Measurements from ENCODE around the gene LGALS16.
"Not testable (repeated sequence)": the region's sequence is repeated elsewhere in the genome, so short reads cannot be mapped to it uniquely, and the experiment has no call there.

The LGALS16 gene

DNA sequence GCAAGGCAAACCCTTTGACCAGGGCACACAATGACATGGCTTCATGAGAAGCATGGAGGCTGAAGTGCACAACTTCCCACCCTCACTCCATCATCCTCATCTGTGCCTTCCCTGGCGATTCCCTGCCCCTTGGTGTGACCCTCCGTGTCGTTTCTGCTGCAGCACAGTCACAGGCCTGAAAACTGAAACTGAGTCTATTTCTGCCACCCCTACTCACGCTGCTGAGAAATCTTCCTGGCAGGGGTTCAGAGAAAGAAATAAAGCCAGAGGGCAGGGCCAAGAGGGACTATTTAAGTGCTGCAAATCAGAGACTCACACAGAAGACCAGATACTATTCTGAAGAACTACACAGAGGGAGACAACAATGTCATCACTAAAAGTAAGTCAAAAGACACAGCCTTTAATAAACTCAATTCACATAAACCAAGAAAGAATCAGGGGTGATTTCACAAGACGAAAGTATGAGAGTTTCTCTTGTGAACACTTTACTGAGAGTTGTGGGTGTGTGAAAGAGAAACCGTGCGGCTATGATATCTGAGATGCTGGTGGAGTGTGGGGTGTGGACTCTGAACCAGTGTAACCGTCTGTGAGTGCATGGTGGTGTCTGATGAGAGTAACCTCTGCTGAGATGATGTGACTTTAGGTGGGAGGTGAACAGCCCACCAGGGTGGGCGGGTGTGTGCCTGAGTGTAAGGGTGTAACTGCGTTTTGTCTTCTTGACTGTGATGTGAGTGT is 23.5 kb downstream of the LGALS16 start:
- DNase-seq = no peak

DNA sequence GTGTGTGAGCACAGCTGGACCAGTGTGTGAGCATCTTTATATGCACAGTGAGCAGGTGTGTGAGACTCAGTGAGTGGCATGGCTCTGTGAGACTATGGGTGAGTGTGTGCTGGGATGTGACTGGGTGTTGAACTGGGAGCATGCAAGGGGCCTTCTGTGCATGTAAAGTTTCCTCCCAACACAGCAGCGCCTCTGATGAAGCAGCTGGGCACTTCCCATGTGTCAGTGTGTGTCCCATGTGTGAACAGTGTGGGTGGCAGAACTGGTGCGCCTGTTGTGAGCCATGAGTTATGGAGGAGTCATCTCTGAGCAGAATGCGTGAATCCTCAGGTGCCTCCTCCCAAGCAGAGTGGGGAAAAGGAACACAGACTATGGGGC is 24.1 kb downstream of the LGALS16 start:
- no peak for DNase-seq

DNA sequence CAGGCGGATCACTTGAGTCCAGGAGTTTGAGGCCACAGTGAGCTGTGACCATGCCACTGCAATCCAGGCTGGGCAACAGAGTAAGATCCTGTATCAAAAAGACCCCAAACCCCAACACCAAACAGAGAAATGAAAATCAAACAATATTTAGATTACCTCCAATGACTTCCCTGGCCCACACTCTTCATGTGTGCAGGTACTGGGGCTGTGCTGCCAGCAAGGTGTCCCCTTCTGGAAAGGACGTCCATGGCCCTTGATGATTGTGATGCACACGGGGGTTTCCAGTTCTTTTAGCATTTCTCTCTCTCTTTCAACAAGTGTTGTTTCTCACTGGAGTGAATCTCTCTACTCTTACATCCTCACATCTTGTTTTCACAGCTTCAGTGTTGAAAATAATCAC is 24.9 kb downstream of the LGALS16 start:
- DNase-seq = no peak

DNA sequence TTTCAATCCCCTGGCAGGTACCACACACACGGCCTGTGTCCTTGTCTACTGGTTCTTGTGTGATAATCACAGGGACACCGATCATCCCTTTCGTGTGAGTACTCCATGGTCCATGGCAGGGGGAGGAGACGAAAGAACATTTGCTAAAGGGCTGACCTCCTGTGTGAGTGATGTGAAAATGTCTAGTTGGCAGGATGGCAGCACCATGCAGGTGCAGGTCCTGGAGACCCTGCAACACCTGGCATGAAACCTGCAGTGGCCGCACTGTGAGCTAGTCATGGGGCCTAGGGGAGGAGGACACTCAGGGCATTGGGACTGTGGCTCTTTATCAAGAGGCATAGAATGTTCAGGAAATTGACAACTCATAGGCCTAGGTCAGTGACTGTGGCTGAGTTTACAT is 25.7 kb downstream of the LGALS16 start:
- DNase-seq = no peak

- DNase-seq = no peak
Measured at GRCh38 chr19:39684267-39684666, 28.6 kb downstream of the LGALS16 start.

GRCh38 chr19:39686739-39687138 is 31.0 kb downstream of the LGALS16 start:
- DNase-seq = no peak

DNA sequence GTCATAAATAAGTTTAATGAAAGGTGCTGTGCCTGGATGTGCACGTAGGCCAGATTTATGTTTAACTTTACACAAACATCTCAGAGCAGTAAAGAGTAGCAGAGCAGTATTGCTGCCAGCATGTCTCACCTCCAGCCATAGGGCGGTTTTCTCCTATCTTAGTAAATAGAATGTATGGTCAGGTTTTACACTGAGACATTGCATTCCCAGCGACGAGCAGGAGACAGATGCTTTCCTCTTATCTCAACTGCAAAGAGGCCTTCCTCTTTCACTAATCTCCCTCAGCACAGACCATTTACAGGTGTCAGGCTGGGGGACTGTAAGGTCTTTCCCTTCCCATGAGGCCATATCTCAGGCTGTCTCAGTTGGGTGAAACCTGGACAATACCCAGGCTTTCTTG is 32.9 kb downstream of the LGALS16 start:
- DNase-seq = not testable (repeated sequence)

GRCh38 chr19:39692166-39692565 is 36.5 kb downstream of the LGALS16 start:
- no peak for DNase-seq

- no peak for DNase-seq
Measured at GRCh38 chr19:39692822-39693221, 37.1 kb downstream of the LGALS16 start.

- DNase-seq = no peak
Measured at GRCh38 chr19:39695759-39696158, 40.0 kb downstream of the LGALS16 start.

DNA sequence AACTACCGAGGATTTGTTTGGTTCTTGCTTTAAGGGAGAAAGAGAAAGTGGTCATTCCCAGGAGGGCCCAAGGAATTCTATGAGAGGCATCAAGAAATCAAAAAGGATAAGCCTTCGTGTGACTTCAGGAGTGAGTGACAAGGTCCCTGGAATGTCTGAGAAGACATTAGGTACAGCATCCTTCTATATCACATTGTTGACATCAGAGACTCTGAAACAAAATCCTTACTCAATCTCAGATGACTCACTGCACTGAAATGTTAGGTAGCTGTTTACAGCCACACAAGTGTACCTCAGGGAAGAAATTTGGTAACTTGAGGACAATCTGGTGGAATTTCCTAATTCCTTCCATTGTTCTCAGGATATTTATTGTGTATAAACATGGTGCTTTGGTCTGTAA is 40.7 kb downstream of the LGALS16 start:
- DNase-seq = no peak

DNA sequence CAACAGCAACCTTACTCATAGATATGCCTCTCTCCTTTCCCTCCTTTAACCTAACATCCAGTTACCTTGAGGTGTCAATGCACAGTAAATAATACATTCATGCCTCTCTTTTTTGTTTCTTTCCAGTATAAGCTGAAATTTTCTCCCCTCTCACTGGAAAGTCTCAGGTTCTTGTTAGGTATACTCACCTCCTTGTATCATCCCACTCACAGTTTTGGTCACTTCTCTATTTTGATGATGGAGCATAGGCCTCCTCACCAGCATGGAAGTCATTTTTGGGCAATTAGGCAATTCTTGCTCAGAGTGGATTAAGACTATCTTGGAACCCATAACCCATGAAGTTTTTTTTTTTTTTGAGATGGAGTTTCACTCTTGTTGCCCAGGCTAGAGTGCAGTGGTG is 42.8 kb downstream of the LGALS16 start:
- no peak for DNase-seq

DNA sequence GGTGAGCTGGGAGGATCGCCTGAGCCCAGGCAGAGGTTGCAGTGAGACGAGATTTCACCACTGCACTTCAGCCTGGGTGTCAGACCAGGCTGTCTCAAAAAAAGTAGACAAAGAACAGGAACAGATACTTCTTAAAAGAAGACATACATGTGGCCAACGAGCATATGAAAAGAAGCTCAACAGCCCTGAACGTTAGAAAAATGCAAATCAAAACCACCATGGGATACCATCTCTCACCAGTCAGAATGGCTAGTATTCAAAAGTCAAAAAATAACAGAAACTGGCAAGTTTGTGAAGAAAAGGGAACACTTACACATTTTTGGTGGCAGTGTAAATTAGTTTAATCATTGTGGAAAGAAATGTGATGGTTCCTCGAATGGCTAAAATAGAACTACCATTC is 45.6 kb downstream of the LGALS16 start:
- DNase-seq = no peak

DNA sequence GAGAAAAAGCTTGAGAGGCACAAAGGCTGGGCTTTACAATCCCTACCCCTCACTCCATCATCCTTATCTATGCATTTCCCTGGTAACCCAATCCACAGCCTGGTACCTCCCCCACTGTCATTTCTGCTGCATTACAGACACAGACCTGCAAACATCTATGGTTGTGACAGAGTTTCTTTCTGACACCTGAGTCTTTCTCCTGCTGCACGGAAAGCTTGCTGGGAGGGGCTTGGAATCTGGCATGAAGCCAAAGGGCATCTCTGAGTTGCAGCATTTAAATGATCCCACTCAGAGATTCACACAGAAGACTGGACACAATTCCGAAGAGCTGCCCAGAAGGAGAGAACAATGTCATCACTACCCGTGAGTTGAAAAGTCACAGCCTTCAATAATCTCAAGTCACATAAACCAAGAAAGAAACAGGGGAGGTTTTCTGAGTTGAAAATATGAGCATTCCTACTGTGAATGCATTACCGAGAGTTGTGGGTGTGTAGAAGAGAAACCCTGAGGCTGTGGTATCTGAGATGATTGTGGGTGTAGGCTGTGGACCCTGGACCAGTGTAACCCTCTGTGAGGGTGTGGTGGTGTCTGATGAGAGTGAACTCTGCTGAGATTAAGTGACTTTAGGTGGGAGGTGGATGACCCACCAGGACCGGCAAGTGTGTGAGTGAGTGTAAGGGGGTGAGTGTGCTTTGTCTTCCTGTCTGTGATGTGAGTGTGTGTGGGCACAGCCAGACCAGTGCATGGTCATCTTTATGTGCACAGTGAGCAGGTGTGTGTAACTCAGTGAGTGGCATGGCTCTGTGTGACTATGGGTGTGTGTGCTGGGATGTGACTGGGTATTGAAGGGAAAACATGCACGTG is 48.7 kb downstream of the LGALS16 start, which contains the start of gene LGALS14:
Gene LGALS14, plus strand, starts transcription at position 301 of the 864 bp plus-strand sequence. Its CDS starts 48 bp downstream, at position 349.
- no peak for DNase-seq

DNA sequence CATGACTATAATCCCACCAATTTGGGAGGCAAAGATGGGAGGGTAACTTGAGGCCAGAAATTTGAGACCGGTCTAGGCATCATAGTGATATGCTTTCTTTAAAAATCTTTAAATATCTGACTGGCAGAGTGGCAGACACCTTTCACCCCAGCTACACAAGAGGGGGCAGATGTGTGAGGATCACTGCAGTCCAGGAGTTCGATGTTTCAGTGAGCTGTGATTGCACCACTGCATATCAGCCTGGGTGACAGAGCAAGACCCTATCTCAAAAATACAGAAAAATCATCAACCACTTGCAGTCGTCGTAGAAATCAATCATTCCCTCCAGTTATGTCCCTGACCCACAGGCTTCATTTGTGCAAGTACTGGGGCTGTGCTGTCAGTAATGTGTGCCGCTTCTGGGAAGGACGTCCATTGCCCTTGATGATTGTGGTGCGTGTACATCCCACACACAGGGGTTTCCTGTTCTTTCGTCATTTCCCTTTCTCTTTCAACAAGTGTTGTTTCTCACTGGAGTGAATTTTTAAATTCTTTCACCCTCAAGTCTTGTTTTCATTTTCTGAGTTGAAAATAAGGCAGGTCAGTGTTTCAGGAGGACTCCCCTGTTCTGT is 50.0 kb downstream of the LGALS16 start:
- no peak for DNase-seq

DNA sequence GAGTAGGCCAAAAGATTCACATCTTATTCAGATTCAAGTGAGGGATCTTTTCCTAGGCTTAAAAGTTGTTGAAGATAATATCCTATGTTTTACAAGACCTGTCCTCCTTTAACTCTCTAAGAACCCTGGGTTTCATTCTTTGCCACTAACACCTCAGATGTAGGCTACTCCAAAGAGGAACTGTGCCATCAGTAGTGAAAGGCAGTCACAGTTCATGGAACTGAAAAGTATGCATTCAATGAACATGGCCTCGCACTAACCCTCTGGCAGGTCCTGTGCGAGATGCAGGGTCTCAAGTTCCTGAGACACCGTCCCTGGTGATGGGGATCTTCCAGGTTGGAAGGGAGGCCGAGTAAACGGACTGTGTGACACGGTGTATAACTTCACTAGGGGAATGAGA is 52.9 kb downstream of the LGALS16 start:
- DNase-seq = no peak

- DNase-seq = no peak
Measured at GRCh38 chr19:39709026-39709872, 53.5 kb downstream of the LGALS16 start.

All from EL (cell line).